ENCODE results near the gene DMRT2. TPM values are rescaled to one million over a fixed set of nuclear protein-coding genes. Genes with fewer than 3 reads are reported as not detected.

Gene DMRT2
- total RNA-seq = 10 to 100 TPM in 1 of 4 donors, 1 to 10 TPM in 3; 6.8 to 19.0 (median 7.8) TPM

GRCh38 chr9:1050125-1050895, at the start of gene DMRT2:
TSS of gene DMRT2 (plus strand) at chr9:1050357. CDS start at chr9:1051614, 1,257 bp downstream.
- no peak for TF ChIP-seq CTCF (IDR thresholded peaks at IDR 0.05; ENCODE audit: low read depth)

DNA sequence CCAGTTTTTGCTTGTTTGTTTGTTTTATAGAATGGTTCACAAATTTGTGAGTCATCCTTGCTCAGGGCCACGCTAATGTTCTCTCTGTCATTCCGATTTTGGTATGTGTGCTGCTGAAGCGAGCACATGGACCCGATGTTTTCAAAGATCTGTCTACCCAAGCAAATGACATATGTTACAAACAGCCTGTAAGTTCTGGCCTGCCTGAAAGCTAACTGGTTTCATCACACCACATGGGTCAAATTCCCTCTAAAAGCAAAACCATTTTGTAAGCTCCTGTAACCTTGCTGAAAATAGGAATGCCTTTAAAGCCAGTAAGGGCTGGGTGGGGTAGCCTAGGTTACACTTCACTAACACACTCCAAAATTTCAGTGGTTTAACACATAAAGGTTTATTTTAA, 48.3 kb upstream of the DMRT2 start:
- TF ChIP-seq CTCF (IDR thresholded peaks at IDR 0.05; ENCODE audit: low read depth) = no peak

DNA sequence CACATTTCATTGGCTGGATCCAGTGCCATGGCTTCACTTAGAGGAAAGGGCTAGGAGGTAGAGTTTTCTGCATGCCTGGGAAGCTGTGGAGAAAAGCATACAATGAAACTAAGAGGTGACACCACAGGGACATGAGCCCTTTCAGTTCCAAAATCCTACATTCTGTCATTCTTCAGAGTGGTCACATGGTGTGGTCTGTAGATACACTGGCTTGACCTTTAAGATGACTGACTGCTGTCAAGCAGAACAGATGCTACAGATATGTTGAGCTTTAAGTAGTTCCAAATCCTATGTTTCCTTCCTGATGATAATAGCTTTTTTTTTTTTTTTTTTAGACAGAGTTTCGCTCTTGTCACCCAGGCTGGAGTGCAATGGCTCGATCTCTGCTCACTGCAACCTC, 47.5 kb upstream of the DMRT2 start:
- TF ChIP-seq CTCF (IDR thresholded peaks at IDR 0.05; ENCODE audit: low read depth) = no peak

- no peak for TF ChIP-seq CTCF (IDR thresholded peaks at IDR 0.05; ENCODE audit: low read depth)
These were observed 45.0 kb upstream of the DMRT2 start for GRCh38 chr9:1005043-1005667.

DNA sequence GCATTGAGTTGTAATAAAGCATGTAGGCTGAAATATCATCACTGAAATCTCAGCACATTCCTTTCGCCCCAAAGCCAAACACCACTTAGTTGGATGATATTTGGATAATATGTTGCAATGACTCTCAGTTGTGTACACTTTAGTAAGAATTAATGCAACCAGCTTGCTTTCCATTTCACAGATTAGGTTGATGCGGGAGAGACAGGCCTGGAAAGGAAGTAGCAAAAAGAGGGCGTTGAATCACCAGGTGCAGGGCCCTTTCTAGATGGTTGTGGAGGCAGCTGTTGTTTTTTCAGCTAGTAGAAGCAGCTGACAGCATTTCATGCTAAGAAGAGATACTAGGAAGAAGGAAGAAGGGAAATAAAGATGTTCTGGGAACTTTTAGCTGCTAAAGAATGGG, 42.8 kb upstream of the DMRT2 start:
- TF ChIP-seq CTCF (IDR thresholded peaks at IDR 0.05; ENCODE audit: low read depth) = no peak

DNA sequence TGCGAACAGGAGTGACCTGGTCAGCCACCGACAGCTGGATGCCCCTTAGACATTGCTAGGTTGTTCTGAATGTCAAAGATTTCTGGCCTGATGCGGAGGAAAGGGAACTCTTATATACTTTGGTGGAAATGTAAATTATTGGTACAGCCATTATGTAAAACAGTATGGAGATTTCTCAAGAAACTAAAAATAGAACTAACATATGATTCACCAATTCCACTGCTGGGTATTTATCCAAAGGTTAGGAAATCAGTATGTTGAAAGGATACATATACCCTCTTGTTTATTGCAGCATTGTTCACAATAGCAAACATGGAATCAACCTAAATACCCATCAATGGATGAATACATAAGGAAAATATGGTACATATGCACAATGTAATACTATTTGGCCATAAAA, 41.9 kb upstream of the DMRT2 start:
- TF ChIP-seq CTCF (IDR thresholded peaks at IDR 0.05; ENCODE audit: low read depth) = no peak

- no peak for TF ChIP-seq CTCF (IDR thresholded peaks at IDR 0.05; ENCODE audit: low read depth)
These were observed 41.0 kb upstream of the DMRT2 start for GRCh38 chr9:1009101-1009707.
